GM12874 (cell line): ENCODE measurements around the gene POLRMT.

ENCODE experiments used
- TF ChIP-seq, protein P1 (sequence below): IDR thresholded peaks from 2 replicates; pipeline ENCODE4 v1.5.1; 2011; ENCODE audit warnings: low read depth, mild to moderate bottlenecking, control low read depth, low read length, moderate library complexity; ENCODE audit not compliant: insufficient read depth

Gene POLRMT

DNA sequence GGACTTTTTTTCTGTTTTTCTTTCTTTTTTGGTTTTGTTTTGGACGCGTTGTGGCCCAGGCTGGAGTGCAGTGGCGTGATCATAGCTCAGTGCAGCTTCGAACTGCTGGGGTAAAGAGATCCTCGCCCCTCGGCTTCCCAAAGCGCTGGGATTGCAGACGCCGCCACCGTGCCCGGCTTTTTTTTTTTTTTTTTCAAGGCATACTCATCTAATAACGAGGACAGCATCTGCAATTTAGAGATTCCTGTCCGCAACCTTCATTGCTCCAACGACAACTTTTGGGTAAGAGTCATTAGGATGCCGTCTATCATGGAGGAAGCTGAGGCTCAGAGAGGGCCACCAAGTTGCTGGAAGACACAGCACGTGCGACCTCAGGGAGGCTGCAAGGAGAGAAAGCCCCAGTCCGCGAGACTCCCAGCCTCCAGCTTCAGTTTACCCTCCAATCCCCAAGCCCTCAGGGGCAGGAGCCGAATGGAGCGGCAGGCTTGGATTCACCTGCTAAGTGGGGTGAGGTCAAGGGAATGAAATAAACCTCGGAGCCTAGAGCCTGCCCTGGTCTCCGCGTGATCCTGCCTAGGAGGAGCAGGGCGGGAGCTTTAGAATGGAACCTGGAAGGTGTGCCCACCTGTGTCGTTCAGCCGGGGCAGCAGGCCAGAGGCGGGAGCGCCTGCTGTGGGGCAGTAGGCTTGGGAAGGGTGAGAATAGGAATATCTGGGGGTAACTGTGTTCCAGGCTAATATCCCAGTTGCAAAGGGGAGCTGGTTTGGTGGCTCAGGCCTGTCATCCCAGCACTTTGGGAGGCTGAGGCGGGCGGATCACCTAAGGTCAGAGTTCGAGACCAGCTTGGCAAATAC lies 676 bp upstream of the POLRMT start:
- TF ChIP-seq, protein P1, sequence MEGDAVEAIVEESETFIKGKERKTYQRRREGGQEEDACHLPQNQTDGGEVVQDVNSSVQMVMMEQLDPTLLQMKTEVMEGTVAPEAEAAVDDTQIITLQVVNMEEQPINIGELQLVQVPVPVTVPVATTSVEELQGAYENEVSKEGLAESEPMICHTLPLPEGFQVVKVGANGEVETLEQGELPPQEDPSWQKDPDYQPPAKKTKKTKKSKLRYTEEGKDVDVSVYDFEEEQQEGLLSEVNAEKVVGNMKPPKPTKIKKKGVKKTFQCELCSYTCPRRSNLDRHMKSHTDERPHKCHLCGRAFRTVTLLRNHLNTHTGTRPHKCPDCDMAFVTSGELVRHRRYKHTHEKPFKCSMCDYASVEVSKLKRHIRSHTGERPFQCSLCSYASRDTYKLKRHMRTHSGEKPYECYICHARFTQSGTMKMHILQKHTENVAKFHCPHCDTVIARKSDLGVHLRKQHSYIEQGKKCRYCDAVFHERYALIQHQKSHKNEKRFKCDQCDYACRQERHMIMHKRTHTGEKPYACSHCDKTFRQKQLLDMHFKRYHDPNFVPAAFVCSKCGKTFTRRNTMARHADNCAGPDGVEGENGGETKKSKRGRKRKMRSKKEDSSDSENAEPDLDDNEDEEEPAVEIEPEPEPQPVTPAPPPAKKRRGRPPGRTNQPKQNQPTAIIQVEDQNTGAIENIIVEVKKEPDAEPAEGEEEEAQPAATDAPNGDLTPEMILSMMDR = no peak

DNA sequence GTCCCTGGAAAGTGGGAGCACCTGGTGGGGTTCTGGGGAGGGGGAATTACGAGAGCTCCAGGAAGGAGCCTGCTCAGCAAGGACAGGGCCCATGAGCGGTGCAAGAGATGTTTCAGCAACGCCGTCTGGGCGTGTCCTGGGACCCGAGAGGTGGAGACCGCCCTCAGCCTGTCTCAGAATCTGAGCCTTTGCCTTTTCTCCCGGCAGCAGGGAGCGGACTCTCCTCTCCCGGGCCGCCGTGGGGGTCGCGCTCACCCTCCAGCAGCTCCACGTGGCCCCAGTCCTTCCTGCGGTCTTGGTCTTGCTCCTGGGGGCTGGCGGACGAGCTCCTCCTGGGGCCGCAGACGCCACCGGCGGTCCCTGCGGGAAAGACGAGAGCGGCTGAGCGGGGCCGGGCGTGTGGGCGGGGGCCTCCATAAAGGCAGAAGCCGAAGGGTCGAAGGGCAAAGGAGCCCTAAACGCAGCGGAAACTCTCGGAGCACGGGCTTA lies 714 bp downstream of the POLRMT start:
- TF ChIP-seq, protein P1 = no peak

DNA sequence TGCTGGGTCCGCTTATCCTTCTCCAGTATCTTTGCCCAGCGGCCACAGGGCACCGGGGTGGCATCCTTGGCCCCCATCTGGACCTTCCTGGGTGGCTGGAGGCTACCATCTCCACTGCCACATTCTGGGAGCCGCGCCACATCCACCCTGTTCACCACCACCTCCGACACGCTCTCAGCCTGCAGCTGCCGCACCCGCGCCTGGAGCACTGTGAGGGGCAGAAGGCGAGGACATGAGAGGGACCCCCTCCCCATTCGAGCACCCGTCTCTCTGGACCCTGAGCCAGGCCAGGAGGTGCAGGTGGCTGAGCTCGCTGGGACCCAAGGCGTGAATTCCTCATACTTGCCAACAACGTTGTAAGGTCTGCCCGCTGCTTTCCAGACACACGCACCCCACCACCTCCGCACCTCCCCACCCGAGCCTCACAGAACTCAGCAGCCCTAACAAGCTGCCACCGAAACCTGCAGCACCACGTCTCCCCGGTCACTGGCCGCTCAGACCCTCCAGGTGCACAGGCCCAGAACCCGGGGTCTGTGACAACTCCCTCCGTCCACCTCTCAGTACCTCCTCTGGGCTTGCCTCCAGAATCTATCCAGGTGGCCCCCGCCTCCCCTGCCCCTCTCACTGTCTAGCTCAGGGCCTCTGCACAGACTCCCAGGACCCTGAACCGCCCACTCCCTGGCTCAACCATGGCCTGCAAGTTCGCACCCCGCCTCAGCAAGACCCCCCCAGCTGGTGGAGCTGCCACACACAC lies 3.2 kb downstream of the POLRMT start:
- TF ChIP-seq, protein P1 = no peak

DNA sequence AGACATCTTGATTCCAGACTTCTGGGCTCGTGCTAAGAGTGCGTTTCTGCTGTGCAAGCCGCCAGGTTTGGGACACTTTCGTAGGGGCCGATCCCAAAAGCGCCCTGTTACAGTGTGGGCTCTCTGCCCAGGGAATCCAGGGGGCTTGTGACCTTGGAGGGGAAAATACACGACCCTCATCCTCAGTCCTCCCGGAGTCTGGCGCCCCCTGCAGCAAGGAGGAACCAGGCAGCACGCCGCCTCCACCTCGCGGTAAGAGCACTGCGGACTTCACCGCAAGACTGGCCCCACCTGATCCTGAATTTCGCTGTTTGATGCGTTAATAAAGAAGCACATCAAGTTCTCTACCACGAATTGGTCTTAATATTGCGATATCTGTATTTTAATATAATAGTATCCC lies 5.2 kb downstream of the POLRMT start:
- TF ChIP-seq, protein P1 = peak; percentile 44; the same call in 1 of the 2 replicates

DNA sequence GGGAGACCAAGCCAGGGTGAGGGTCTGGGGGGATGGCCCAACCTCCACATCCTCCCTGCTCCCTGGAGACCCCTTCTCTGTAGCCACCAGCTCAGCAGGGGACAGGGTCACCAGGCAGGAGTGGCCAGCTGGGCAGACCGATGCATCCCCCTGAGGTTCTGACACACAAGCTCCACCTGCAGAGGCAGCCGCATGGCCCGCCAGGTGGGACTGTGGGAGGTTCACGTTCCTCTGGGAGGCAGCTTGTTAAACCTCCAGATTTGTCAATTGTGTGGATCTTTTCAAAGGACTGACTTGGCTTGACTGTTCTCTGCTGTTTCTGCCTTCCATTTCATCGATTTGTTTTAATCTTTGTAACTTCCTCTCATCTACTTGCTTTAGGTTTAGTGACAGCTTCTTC lies 8.1 kb downstream of the POLRMT start:
- TF ChIP-seq, protein P1 = no peak

GRCh38 chr19:624433-625109 lies 8.8 kb downstream of the POLRMT start:
- TF ChIP-seq, protein P1 = no peak

DNA sequence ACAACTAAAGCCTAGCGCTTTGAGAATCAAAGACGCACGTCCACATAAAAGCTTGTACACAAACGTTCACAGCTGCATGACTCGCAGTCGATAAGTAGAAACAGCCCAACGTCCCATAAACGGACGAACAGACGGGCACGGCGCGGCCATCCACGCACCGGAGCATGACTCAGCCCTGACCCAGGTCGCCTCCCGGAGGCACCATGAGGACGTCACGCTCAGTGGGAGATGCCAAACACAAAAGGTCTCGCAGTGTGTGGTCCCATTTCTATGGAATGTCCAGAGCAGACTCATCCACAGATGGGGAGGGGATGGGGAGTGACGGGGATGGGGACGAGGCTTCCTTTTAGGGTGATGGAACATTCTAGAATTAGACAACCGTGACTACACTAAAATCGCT lies 9.4 kb downstream of the POLRMT start:
- TF ChIP-seq, protein P1 = no peak
